ENCODE data around the gene ZCCHC14.

- no peak for TF ChIP-seq CTCF (IDR thresholded peaks at IDR 0.05; ENCODE audit: low read length)
- no peak for TF ChIP-seq EZH2phosphoT487 (IDR thresholded peaks at IDR 0.05; ENCODE audit: low read length)
These were observed 60.4 kb downstream of the ZCCHC14 start for GRCh38 chr16:87432330-87432915.
